B cell (primary cell): ENCODE data around the gene OR4S2.

Source experiments
- EZH2 ChIP-seq: IDR thresholded peaks from 2 replicates; pipeline ENCODE4 v1.6.1; 2012; ENCODE audit warnings: borderline replicate concordance, low read depth, mild to moderate bottlenecking, moderate library complexity, low read length; ENCODE audit not compliant: insufficient read depth, poor library complexity, severe bottlenecking
- TF ChIP-seq, protein P1 (sequence below): fragments of 200-600 bp; IDR thresholded peaks from one replicate; pipeline ENCODE4 v1.8.0; 2022; ENCODE audit warnings: antibody characterized with exemption, mild to moderate bottlenecking

DNA sequence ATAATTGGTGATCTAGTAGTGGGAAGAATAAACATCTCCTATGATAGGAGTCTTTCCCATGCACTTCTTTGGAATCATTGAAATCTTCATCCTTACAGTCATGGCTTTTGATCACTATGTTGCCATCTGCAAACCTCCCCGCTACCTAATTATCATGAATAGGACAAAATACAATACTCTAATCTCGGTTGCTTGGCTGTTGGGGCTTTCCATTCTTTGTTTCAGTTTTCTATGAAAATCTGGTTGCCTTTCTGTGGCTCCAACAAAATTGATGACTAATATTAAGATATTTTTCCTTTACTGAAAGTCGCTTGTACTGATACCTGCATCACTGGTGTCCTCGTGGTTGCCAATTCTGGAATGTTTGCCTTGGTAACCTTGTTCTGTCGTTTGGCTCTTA is 25.7 kb downstream of the OR4S2 start:
- TF ChIP-seq, protein P1, sequence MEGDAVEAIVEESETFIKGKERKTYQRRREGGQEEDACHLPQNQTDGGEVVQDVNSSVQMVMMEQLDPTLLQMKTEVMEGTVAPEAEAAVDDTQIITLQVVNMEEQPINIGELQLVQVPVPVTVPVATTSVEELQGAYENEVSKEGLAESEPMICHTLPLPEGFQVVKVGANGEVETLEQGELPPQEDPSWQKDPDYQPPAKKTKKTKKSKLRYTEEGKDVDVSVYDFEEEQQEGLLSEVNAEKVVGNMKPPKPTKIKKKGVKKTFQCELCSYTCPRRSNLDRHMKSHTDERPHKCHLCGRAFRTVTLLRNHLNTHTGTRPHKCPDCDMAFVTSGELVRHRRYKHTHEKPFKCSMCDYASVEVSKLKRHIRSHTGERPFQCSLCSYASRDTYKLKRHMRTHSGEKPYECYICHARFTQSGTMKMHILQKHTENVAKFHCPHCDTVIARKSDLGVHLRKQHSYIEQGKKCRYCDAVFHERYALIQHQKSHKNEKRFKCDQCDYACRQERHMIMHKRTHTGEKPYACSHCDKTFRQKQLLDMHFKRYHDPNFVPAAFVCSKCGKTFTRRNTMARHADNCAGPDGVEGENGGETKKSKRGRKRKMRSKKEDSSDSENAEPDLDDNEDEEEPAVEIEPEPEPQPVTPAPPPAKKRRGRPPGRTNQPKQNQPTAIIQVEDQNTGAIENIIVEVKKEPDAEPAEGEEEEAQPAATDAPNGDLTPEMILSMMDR, result no peak
- TF ChIP-seq EZH2, result no peak
